DOHH2 (cell line): ENCODE measurements around the gene CNTN4.

Source experiments
- EZH2phosphoT487 ChIP-seq: fragments of 200-600 bp; sonication (generic); IDR thresholded peaks from 2 replicates; pipeline ENCODE4 v1.6.1; 2017; ENCODE audit warnings: borderline replicate concordance, mild to moderate bottlenecking, antibody characterized with exemption, low read length, moderate library complexity, mixed read lengths
- TF ChIP-seq, protein P1 (sequence below): fragments of 200-600 bp; sonication (generic); IDR thresholded peaks from one replicate; pipeline ENCODE4 v1.5.1; 2014; ENCODE audit warnings: antibody characterized with exemption, mild to moderate bottlenecking, low read depth, low read length; ENCODE audit not compliant: poor library complexity, severe bottlenecking

GRCh38 chr3:2810723-2811122 is 712.1 kb downstream of the CNTN4 start:
- TF ChIP-seq, protein P1, sequence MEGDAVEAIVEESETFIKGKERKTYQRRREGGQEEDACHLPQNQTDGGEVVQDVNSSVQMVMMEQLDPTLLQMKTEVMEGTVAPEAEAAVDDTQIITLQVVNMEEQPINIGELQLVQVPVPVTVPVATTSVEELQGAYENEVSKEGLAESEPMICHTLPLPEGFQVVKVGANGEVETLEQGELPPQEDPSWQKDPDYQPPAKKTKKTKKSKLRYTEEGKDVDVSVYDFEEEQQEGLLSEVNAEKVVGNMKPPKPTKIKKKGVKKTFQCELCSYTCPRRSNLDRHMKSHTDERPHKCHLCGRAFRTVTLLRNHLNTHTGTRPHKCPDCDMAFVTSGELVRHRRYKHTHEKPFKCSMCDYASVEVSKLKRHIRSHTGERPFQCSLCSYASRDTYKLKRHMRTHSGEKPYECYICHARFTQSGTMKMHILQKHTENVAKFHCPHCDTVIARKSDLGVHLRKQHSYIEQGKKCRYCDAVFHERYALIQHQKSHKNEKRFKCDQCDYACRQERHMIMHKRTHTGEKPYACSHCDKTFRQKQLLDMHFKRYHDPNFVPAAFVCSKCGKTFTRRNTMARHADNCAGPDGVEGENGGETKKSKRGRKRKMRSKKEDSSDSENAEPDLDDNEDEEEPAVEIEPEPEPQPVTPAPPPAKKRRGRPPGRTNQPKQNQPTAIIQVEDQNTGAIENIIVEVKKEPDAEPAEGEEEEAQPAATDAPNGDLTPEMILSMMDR, result no peak
- TF ChIP-seq EZH2phosphoT487, result no peak
